ENCODE results near the gene HHATL. TPM values are rescaled to one million over a fixed set of nuclear protein-coding genes. Genes with fewer than 3 reads are reported as not detected.

The HHATL gene, protein sequence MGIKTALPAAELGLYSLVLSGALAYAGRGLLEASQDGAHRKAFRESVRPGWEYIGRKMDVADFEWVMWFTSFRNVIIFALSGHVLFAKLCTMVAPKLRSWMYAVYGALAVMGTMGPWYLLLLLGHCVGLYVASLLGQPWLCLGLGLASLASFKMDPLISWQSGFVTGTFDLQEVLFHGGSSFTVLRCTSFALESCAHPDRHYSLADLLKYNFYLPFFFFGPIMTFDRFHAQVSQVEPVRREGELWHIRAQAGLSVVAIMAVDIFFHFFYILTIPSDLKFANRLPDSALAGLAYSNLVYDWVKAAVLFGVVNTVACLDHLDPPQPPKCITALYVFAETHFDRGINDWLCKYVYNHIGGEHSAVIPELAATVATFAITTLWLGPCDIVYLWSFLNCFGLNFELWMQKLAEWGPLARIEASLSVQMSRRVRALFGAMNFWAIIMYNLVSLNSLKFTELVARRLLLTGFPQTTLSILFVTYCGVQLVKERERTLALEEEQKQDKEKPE
- total RNA-seq = 23.0 TPM

DNA sequence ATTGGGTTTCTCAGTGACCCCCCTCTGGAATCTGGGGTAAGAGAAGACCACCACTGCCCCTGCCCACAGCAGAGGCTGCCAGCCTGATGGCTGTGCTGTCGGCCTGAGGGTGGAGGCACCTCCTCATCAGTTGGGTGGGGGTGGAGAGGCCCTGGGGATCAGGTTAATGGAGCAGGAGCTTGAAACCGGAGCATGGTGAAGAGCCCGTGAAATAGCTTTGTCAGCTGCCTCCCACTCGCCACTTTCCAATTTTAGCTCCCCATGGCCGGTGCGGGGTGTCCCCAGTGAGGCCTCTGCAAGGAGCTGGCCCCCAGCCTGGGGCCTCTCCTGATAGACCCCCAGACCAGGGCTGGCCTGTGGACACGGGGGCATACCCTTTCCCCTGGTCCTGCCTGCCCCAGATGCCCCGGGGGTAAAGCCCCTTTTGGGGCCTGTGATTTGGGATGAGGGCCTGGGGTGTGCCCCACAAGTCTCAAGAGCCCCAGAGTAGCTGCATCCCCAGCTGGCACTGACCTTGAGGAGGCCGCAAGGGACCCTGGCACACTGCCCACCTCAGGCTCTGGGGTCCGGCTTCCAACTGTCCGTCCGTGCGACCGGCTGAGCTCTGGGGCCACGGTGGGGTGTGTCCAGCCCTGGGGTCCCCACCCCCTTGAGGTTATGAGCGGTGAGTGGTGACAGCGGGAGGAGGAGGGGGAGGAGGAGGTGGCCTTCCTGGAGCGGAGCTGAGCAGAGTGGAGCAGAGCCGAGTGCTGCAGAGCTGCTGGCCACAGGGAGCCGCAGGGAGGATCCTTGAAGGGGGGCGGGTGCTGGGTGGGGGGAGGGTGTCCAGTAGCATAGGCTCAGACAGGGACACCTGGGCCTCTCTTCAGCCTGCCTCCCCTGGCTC, at the start of gene HHATL:
Gene HHATL (minus strand): TSS at position 733 of the 886 bp plus-strand sequence. CDS start 1,972 bp downstream, outside the sequence.
- H3K4me1 ChIP-seq (ENCODE audit: control insufficient read depth in 3 of 3, insufficient read depth in 3 of 3, low read length in 3 of 3) = peaks cover 64 to 82% (median 72%) of the 10 kb centered on the region in 3 donors
- peaks cover 9 to 19% (median 12%) of the 10 kb centered on the region in 3 donors for H3K36me3 ChIP-seq (ENCODE audit: control insufficient read depth in 3 of 3, insufficient read depth in 3 of 3, low read length in 3 of 3)
- H3K9me3 ChIP-seq (ENCODE audit: control insufficient read depth in 3 of 3, low read length in 3 of 3) = no peaks in the 10 kb centered on the region
- peak within 1 kb of the TSS; percentile 100 for H3K27ac ChIP-seq (ENCODE audit: low read depth, low read length)
- no peaks in the 10 kb centered on the region for H3K27me3 ChIP-seq (ENCODE audit: control insufficient read depth in 3 of 3, insufficient read depth in 3 of 3, low read length in 3 of 3)
- peak within 1 kb of the TSS; percentile 67 to 86 (median 85) for H3K4me3 ChIP-seq (ENCODE audit: low read length in 3 of 3)
- peak within 1 kb of the TSS; percentile 98 to 100 (median 99) for H3K9ac ChIP-seq (ENCODE audit: low read depth in 1 of 3, low read length in 3 of 3)

DNA sequence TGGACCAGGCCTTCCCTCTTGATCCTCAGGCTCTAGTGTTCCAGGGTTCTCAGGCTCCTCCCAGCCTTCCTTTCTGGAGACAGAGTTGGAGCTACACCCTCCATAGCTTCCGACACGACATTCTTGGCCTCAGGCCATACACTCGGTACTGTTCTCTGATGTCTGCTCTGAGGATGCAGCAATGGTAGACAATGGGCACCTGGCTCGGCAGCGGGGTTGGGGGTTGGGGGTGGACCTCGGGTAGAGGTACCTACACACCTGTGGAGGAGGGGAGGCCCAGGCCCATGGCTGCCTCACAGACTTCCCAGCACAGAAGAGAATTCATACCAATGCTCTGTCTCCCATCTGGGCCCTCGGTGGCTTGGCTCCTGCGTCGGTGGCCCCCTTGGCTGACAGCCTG, 49.0 kb upstream of the HHATL start:
- H3K9ac ChIP-seq (ENCODE audit: low read depth in 1 of 3, low read length in 3 of 3) = no peak overlapping the region

DNA sequence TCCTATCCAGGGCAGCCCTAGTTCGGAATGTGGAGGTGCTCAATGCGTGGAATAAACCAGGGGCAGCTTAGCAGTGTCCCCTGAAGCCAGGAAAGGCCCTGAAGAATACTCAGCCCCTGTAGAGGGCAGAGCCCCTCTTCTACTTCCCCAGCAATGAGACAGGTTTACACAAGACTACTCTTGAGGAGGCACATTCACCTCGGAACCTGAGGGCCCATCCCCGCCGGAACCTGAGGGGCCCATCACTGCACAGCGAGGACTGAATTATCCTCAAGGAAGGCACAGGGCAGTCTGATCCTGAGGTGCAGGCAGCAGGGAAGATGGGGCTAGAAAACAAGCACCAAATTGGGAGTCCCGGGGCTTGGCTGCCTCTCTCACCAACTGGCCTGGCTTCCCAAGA, 48.2 kb upstream of the HHATL start:
- Histone ChIP-seq H3K27ac (ENCODE audit: low read depth, low read length) (no peak overlapping the region), H3K4me1 (ENCODE audit: control insufficient read depth in 3 of 3, insufficient read depth in 3 of 3, low read length in 3 of 3) (peaks cover 10 to 33% (median 28%) of the 10 kb centered on the region in 3 donors), H3K27me3 (ENCODE audit: control insufficient read depth in 3 of 3, insufficient read depth in 3 of 3, low read length in 3 of 3) (no peaks in the 10 kb centered on the region), H3K9ac (ENCODE audit: low read depth in 1 of 3, low read length in 3 of 3) (no peak overlapping the region), H3K36me3 (ENCODE audit: control insufficient read depth in 3 of 3, insufficient read depth in 3 of 3, low read length in 3 of 3) (peaks cover 0 to 2% (median 0%) of the 10 kb centered on the region in 3 donors), H3K9me3 (ENCODE audit: control insufficient read depth in 3 of 3, low read length in 3 of 3) (no peaks in the 10 kb centered on the region), H3K4me3 (ENCODE audit: low read length in 3 of 3) (no peak overlapping the region)

More for the DNA sequence above, 49.0 kb upstream of the HHATL start:
- Histone ChIP-seq H3K4me1 (ENCODE audit: control insufficient read depth in 3 of 3, insufficient read depth in 3 of 3, low read length in 3 of 3) (peaks cover 2 to 25% (median 20%) of the 10 kb centered on the region in 3 donors), H3K36me3 (ENCODE audit: control insufficient read depth in 3 of 3, insufficient read depth in 3 of 3, low read length in 3 of 3) (peaks cover 0 to 2% (median 0%) of the 10 kb centered on the region in 3 donors), H3K9me3 (ENCODE audit: control insufficient read depth in 3 of 3, low read length in 3 of 3) (no peaks in the 10 kb centered on the region), H3K27me3 (ENCODE audit: control insufficient read depth in 3 of 3, insufficient read depth in 3 of 3, low read length in 3 of 3) (no peaks in the 10 kb centered on the region), H3K4me3 (ENCODE audit: low read length in 3 of 3) (no peak overlapping the region), H3K27ac (ENCODE audit: low read depth, low read length) (no peak overlapping the region)

DNA sequence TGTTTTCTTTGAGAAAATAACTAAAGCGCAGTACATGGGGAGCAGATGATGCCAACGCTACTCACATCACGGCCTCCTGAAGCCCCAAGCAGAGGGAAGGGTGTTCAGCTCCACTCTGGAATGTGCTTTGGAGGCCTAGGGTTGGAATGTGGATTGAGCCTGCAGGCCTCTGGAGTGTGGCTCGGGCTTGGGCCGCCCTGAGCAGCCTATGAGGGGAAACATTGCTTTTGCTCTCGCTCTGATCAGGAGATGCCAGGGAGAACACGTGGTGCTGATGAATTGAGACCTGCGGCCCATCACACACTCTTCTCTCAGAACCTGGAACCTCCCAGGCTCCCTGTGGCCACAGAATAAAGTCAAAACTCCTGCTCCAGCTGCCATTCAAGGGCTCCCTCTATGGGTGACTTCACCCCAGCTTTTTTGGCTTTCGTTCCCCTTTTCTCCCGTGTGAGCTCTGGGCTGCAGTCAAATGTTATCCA, 47.2 kb upstream of the HHATL start:
- no peak overlapping the region for H3K4me3 ChIP-seq (ENCODE audit: low read length in 3 of 3)
- peaks cover 0 to 2% (median 0%) of the 10 kb centered on the region in 3 donors for H3K36me3 ChIP-seq (ENCODE audit: control insufficient read depth in 3 of 3, insufficient read depth in 3 of 3, low read length in 3 of 3)
- H3K27me3 ChIP-seq (ENCODE audit: control insufficient read depth in 3 of 3, insufficient read depth in 3 of 3, low read length in 3 of 3) = no peaks in the 10 kb centered on the region
- H3K9ac ChIP-seq (ENCODE audit: low read depth in 1 of 3, low read length in 3 of 3) = peak overlapping the region in 1 of 3 donors; percentile 50
- no peaks in the 10 kb centered on the region for H3K9me3 ChIP-seq (ENCODE audit: control insufficient read depth in 3 of 3, low read length in 3 of 3)
- H3K27ac ChIP-seq (ENCODE audit: low read depth, low read length) = no peak overlapping the region
- H3K4me1 ChIP-seq (ENCODE audit: control insufficient read depth in 3 of 3, insufficient read depth in 3 of 3, low read length in 3 of 3) = peaks cover 16 to 44% (median 36%) of the 10 kb centered on the region in 3 donors

DNA sequence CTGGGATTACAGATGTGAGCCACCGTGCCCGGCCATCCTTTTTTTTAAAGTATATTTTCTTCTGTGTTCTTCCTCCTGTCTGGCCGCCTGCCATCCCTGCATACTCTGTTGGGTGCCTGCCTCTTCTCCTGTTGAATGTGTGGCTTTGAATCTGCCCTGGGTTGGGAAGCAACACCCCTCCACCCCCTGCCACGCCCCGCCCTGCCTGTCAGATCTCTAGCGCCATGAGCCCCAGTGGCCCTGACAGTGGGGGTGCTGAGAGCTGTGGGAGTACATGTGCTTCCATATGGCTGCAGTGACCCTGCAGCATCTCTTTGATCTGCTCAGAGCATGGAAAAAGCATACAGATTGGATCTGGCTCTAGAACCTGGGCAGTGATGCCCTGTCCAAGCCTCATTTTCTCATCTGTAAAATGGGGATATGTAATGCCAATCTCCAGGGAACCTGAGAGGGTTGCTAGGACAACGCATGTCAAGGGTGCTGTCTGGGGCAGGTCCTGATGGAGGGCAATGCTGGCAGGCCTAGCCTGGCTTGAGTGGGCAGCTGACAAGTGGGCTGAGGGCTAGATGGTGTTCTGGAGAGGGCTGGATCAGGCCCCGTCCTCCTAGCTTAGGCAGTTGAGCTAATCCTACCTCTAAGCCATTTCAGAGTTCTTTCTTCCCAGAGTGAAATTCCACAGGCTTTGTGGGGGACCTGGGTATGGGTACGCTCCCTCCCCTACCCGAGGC, 46.6 kb upstream of the HHATL start:
- Histone ChIP-seq H3K4me1 (ENCODE audit: control insufficient read depth in 3 of 3, insufficient read depth in 3 of 3, low read length in 3 of 3) (peaks cover 17 to 45% (median 38%) of the 10 kb centered on the region in 3 donors), H3K9me3 (ENCODE audit: control insufficient read depth in 3 of 3, low read length in 3 of 3) (no peaks in the 10 kb centered on the region), H3K4me3 (ENCODE audit: low read length in 3 of 3) (no peak overlapping the region), H3K9ac (ENCODE audit: low read depth in 1 of 3, low read length in 3 of 3) (peak overlapping the region in 1 of 3 donors; percentile 50), H3K27ac (ENCODE audit: low read depth, low read length) (no peak overlapping the region), H3K36me3 (ENCODE audit: control insufficient read depth in 3 of 3, insufficient read depth in 3 of 3, low read length in 3 of 3) (peaks cover 0 to under 1% (median 0%) of the 10 kb centered on the region in 3 donors), H3K27me3 (ENCODE audit: control insufficient read depth in 3 of 3, insufficient read depth in 3 of 3, low read length in 3 of 3) (no peaks in the 10 kb centered on the region)

DNA sequence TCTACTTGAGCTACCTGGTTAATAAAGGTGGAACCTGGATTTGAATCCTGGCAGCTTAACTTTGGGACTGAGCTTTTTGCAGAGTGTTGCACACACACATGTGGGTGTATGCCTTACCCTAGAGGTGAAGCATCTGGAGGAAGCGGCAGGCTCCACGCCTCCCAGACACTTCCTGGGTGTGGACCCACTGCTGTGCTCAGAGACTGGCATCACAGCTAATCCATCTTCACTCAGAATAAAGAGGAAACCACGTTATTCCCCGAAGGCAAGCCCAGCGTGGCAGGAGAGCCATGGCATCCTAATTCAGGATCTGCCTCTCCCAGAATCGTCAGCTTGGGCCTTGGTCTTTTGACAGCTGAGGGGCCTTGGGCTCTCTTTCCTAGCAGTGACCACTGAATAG, 45.0 kb upstream of the HHATL start:
- Histone ChIP-seq H3K36me3 (ENCODE audit: control insufficient read depth in 3 of 3, insufficient read depth in 3 of 3, low read length in 3 of 3) (no peaks in the 10 kb centered on the region), H3K4me1 (ENCODE audit: control insufficient read depth in 3 of 3, insufficient read depth in 3 of 3, low read length in 3 of 3) (peaks cover 20 to 53% (median 43%) of the 10 kb centered on the region in 3 donors), H3K4me3 (ENCODE audit: low read length in 3 of 3) (no peak overlapping the region), H3K9me3 (ENCODE audit: control insufficient read depth in 3 of 3, low read length in 3 of 3) (no peaks in the 10 kb centered on the region), H3K27me3 (ENCODE audit: control insufficient read depth in 3 of 3, insufficient read depth in 3 of 3, low read length in 3 of 3) (no peaks in the 10 kb centered on the region), H3K9ac (ENCODE audit: low read depth in 1 of 3, low read length in 3 of 3) (peak overlapping the region in 2 of 3 donors; percentile 8 to 16), H3K27ac (ENCODE audit: low read depth, low read length) (peak overlapping the region; percentile 88)

DNA sequence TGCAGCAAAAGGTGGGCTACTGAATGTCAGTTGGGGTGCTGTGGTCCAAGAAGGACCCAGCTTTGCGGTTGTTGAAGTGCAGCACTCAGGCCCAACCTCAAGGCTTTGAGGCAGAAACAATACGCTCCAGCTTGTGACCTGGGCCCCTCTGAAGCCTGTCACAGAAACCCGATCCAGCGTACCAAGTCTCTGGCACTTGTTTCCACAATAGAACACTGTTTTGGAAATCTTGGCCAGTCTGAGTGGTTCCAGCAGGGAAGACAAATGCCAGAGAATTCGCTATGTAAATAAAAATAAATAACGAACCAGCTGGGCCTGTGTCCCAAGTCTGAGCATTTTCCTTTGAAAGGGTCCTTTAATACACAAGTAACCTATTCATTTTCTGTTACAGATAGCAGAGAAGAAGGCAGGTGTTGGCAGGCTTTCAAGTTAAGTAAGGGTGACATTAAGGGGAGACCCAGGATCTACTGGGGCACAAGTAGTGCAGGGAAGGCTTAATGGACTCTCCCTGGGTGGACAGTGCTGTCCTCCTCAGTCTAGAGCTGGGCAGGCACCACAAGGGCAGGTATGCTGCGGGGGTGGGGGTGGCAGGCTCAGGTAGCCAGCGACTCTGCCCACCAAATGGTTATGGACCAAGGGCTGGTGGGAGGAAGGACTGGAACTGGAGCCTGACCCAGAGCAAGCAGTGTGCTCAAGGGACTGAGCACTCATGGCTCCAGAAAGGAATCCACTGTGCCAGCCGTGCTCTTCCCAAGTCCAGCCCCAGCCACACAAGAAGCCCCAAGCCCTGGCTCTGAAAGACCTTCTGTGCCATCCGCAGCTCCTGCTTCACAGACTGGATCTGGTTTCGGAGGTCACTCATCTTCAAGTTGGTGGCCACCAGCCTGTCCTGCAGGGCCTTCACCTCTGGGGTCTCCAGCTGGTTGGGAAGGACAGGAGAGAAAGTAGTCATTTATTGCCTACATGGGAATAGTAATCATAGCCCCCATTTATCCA, 44.2 kb upstream of the HHATL start:
- Histone ChIP-seq H3K4me1 (ENCODE audit: control insufficient read depth in 3 of 3, insufficient read depth in 3 of 3, low read length in 3 of 3) (peaks cover 20 to 60% (median 43%) of the 10 kb centered on the region in 3 donors), H3K27ac (ENCODE audit: low read depth, low read length) (peak overlapping the region; percentile 88), H3K27me3 (ENCODE audit: control insufficient read depth in 3 of 3, insufficient read depth in 3 of 3, low read length in 3 of 3) (no peaks in the 10 kb centered on the region), H3K4me3 (ENCODE audit: low read length in 3 of 3) (peak overlapping the region in 2 of 3 donors; percentile 9 to 29), H3K36me3 (ENCODE audit: control insufficient read depth in 3 of 3, insufficient read depth in 3 of 3, low read length in 3 of 3) (no peaks in the 10 kb centered on the region), H3K9ac (ENCODE audit: low read depth in 1 of 3, low read length in 3 of 3) (peak overlapping the region; percentile 45 to 63 (median 62)), H3K9me3 (ENCODE audit: control insufficient read depth in 3 of 3, low read length in 3 of 3) (no peaks in the 10 kb centered on the region)

DNA sequence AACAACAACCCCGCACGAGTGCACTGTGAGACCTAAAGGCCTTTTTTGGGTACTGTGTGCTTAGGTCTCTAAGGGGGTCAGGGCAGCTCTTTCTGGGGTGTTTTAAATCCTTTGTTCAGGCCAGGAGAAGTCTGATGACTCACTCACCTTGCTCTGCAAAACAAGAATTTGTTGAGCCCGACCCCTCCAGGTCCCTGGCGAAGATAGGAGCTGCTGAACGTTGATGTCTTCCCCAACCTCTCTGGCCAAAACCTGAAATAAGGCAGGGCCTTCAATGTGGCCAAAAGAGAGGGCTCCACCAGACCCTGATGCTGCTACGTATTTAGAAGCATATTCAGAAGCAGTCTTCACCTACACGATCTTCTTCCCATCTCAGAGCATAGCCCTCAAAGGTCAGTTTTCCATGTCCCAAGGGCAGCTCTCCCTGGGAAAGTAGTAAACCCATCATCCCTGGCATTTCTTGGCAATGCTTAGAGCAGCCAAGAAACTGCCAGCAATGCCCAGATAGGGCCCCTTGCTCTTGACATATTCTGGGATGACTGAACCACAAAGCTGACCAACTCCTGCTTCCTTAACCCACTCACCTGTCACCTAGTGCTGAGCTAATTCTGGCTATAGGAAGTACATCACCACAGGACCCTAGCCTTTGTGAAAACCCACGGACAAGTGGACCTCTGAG, 43.3 kb upstream of the HHATL start:
- Histone ChIP-seq H3K4me1 (ENCODE audit: control insufficient read depth in 3 of 3, insufficient read depth in 3 of 3, low read length in 3 of 3) (peaks cover 20 to 66% (median 47%) of the 10 kb centered on the region in 3 donors), H3K27me3 (ENCODE audit: control insufficient read depth in 3 of 3, insufficient read depth in 3 of 3, low read length in 3 of 3) (no peaks in the 10 kb centered on the region), H3K27ac (ENCODE audit: low read depth, low read length) (peak overlapping the region; percentile 88), H3K9me3 (ENCODE audit: control insufficient read depth in 3 of 3, low read length in 3 of 3) (no peaks in the 10 kb centered on the region), H3K36me3 (ENCODE audit: control insufficient read depth in 3 of 3, insufficient read depth in 3 of 3, low read length in 3 of 3) (no peaks in the 10 kb centered on the region), H3K9ac (ENCODE audit: low read depth in 1 of 3, low read length in 3 of 3) (peak overlapping the region; percentile 45 to 63 (median 62)), H3K4me3 (ENCODE audit: low read length in 3 of 3) (peak overlapping the region in 2 of 3 donors; percentile 9 to 29)

Measured in skeletal muscle tissue (tissue), 4 donors.